ENCODE data around the gene TMEM185B.

TMEM185B gene

DNA sequence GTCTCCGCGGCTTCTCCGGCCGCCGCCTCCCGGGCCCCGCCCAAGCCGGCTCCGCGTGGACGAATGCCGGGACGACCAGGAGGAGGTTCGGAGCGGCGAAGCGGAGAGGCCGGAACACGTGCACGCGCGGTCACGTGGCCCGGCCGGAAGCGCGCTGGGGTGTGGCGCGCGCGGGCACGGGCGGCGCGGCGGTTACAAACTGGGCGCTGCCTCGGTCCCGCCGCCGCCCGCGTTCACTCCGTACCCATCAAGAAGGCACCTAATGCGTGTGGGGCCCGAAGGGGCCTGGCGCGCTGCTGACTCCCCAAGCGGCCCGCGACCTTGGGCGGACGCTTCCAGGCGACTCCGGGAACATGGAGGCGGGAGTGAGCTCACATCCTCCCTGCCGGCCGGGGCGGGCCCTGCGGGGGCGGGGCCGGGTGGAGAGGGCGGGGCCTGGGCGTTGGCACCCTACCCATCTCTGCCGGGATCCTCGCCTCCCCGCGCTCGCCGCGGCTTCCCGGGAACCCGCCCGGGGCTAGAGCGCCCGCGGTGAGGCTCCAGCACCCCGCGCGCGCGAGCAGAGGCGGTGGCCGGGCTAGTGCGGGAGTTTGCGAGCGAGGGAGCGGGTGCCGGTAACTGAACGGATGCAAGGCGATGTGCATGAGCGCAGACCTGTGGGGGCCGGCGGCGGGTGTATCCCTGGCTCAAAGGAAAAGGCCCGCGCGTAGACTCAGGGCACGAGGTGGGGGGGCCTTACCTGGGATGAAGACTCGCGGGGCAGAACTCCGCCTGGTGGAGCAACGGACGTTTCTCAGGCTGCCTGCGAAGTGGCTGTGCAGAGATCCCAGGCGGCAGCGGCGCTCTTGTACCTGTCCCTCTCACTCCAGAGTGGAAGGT lies at the start of gene TMEM185B:
Gene TMEM185B (minus strand): TSS at position 367 of the 879 bp plus-strand sequence. CDS start 424 bp downstream, outside the sequence.
- TF ChIP-seq, protein P1, sequence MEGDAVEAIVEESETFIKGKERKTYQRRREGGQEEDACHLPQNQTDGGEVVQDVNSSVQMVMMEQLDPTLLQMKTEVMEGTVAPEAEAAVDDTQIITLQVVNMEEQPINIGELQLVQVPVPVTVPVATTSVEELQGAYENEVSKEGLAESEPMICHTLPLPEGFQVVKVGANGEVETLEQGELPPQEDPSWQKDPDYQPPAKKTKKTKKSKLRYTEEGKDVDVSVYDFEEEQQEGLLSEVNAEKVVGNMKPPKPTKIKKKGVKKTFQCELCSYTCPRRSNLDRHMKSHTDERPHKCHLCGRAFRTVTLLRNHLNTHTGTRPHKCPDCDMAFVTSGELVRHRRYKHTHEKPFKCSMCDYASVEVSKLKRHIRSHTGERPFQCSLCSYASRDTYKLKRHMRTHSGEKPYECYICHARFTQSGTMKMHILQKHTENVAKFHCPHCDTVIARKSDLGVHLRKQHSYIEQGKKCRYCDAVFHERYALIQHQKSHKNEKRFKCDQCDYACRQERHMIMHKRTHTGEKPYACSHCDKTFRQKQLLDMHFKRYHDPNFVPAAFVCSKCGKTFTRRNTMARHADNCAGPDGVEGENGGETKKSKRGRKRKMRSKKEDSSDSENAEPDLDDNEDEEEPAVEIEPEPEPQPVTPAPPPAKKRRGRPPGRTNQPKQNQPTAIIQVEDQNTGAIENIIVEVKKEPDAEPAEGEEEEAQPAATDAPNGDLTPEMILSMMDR (IDR thresholded peaks at IDR 0.05; ENCODE audit: unreplicated experiment in 3 of 3): peak in 2 of 3 experiments; percentile 41 to 47
- H3K27me3 Mint-ChIP-seq (ENCODE audit: low read depth): peaks cover 36% of the 10 kb centered on the region
- H3K4me3 Mint-ChIP-seq: peak within 1 kb of the TSS; percentile 84 to 89 (median 86)
- H3K27ac Mint-ChIP-seq: peak within 1 kb of the TSS in 2 of 3 experiments; percentile 80 to 81
- H3K36me3 Mint-ChIP-seq (ENCODE audit: low read depth): peaks cover 38% of the 10 kb centered on the region
- H3K4me1 Mint-ChIP-seq: peaks cover 15% of the 10 kb centered on the region
- peaks cover 14% of the 10 kb centered on the region for H3K9me3 Mint-ChIP-seq

DNA sequence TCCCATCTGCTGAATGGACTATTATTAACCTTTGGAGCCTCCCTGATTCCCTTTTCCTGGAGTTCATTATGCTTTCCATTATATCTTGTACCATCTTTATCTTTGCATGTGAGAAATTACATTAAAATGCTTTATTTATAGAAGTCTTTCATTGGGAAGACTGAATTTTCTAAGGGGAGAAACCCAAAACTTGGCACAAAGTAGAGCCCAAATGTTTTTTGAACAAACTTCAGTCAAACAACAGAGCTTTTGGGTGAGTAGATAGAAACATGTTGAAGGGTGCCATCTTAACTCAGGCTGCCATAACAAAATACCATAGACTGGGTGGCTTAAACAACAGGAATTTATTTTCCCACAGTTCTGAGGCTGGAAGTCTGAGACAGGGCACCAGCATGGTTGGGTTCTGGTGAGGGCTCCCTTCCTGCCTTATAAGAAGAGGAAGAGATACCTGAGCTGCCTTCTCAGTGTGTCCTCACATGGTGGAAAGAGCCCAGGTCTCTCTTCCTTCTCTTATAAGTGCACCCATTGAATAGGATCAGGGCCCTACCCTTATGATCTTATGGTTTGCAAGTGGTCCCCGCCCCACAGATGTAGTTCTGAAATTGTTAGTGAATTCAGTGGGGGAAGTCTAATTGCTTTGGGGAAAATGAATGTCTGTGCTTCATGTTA lies 48.6 kb upstream of the TMEM185B start:
- peaks cover 16% of the 10 kb centered on the region for H3K36me3 Mint-ChIP-seq (ENCODE audit: low read depth)

DNA sequence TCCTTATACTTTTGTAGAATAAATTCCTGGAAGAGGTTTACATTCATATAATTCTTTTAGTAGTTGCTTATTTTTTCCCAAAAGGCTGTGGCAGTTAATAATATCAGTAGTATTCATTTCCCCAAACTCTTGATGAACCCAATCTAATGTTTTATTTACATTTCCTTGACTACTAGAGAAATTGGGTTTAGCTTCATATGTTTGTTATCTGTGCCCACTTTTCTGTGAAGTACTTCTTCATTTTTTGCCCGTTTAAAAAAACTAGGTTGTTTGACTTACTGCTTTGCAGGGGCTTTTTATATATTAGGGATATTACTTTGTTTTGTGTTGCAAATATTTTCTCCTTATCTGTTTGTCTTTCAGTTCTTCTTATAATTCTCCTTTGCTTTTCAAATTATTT lies 46.6 kb upstream of the TMEM185B start:
- TF ChIP-seq, protein P1 (IDR thresholded peaks at IDR 0.05; ENCODE audit: unreplicated experiment in 3 of 3): no peak
- Mint-ChIP-seq H3K36me3 (ENCODE audit: low read depth) (peaks cover 12% of the 10 kb centered on the region), H3K4me1 (no peaks in the 10 kb centered on the region), H3K27ac (no peak overlapping the region), H3K27me3 (ENCODE audit: low read depth) (no peaks in the 10 kb centered on the region), H3K9me3 (no peaks in the 10 kb centered on the region), H3K4me3 (no peak overlapping the region)

More for the DNA sequence above, 48.6 kb upstream of the TMEM185B start:
- Mint-ChIP-seq H3K27me3 (ENCODE audit: low read depth) (no peaks in the 10 kb centered on the region), H3K9me3 (no peaks in the 10 kb centered on the region), H3K4me3 (no peak overlapping the region), H3K27ac (no peak overlapping the region), H3K4me1 (no peaks in the 10 kb centered on the region)
- TF ChIP-seq, protein P1 (IDR thresholded peaks at IDR 0.05; ENCODE audit: unreplicated experiment in 3 of 3): no peak

DNA sequence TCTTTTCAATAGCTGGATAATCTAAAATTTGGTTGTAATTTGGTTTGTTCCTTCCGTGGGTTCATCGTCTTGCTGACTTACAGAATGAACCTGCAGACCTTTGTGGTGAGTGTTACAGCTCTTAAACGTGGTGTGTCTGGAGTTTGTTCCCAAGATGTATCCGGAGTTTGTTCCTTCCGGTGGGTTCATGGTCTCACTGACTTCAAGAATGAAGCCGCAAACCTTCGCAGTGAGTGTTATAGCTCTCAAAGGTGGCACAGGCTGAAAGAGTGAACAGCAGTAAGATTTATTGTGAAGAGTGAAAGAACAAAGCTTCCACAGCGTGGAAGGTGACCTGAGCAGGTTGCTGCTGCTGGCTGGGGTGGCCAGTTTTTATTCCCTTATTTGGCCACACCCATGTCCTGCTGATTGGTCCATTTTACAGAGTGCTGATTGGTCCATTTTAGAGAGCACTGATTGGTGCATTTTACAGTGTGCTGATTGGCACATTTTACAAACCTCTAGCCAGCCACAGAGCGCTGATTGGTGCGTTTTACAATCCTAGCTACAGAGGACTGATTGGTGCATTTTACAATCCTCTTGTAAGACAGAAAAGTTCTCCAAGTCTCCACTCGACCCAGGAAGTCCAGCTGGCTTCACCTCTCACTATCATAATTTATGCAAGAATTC lies 46.0 kb upstream of the TMEM185B start:
- TF ChIP-seq, protein P1 (IDR thresholded peaks at IDR 0.05; ENCODE audit: unreplicated experiment in 3 of 3): no peak
- Mint-ChIP-seq H3K4me3 (no peak overlapping the region), H3K4me1 (no peaks in the 10 kb centered on the region), H3K27ac (no peak overlapping the region), H3K36me3 (ENCODE audit: low read depth) (peaks cover 12% of the 10 kb centered on the region), H3K9me3 (no peaks in the 10 kb centered on the region), H3K27me3 (ENCODE audit: low read depth) (no peaks in the 10 kb centered on the region)

DNA sequence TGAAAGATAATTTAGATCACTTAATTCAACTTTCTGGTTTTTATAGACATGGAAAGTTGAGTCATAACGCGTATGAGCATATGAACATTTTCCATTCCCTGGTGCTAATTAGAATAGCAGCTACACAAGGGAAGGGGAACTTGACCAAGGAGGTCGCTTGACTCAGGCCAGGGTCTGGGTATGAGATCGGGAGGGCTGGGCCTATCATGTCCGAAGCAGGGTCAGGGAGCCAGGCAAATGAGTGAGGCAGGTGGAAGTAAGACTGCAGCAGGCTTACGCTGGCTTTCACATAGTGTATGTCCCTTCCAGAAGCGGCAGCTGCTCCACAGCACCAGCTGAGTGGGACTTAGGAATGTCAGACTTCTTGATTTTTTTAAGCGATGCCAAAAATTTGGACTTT lies 44.1 kb upstream of the TMEM185B start:
- TF ChIP-seq, protein P1 (IDR thresholded peaks at IDR 0.05; ENCODE audit: unreplicated experiment in 3 of 3): no peak
- Mint-ChIP-seq H3K4me1 (no peaks in the 10 kb centered on the region), H3K27ac (no peak overlapping the region), H3K9me3 (no peaks in the 10 kb centered on the region), H3K27me3 (ENCODE audit: low read depth) (no peaks in the 10 kb centered on the region), H3K4me3 (no peak overlapping the region), H3K36me3 (ENCODE audit: low read depth) (peaks cover 12% of the 10 kb centered on the region)
